Esophagus (tissue), 2 donors: ENCODE measurements around the gene AKAP1. TPM values are rescaled to one million over a fixed set of nuclear protein-coding genes. Genes with fewer than 3 reads are reported as not detected.

Experiments
- H3K27ac ChIP-seq, 2 donors: one replicate each; pipeline ENCODE4 v1.5.1; 2013; ENCODE audit warnings: low read depth in 2 of 2, mild to moderate bottlenecking in 2 of 2, inconsistent platforms in 1 of 2, low read length in 1 of 2, moderate library complexity in 1 of 2
- H3K27me3 ChIP-seq, 2 donors: one replicate each; pipeline ENCODE4 v1.6.1; 2013; ENCODE audit warnings: low read length in 2 of 2, control low read depth in 1 of 2, mild to moderate bottlenecking in 1 of 2; ENCODE audit not compliant: insufficient read depth in 2 of 2, control insufficient read depth in 1 of 2
- H3K36me3 ChIP-seq, 2 donors: one replicate each; pipeline ENCODE4 v1.6.1; 2013; ENCODE audit warnings: low read length in 1 of 2; ENCODE audit not compliant: control insufficient read depth in 2 of 2, insufficient read depth in 2 of 2
- H3K4me1 ChIP-seq, 2 donors: one replicate each; pipeline ENCODE4 v1.6.1; 2013; ENCODE audit warnings: low read length in 1 of 2; ENCODE audit not compliant: control insufficient read depth in 2 of 2, insufficient read depth in 2 of 2
- H3K4me3 ChIP-seq, 2 donors: one replicate each; pipeline ENCODE4 v1.5.1; 2013; ENCODE audit warnings: low read length in 2 of 2, mild to moderate bottlenecking in 2 of 2, low read depth in 1 of 2, moderate library complexity in 1 of 2
- H3K9me3 ChIP-seq, 2 donors: one replicate each; pipeline ENCODE4 v1.6.1; 2013; ENCODE audit warnings: mild to moderate bottlenecking in 2 of 2, low read depth in 1 of 2, low read length in 1 of 2, moderate library complexity in 1 of 2; ENCODE audit not compliant: control insufficient read depth in 2 of 2, insufficient read depth in 1 of 2
- WGBS, 2 donors: extraction: QIAGEN DNeasy Blood & Tissue Kit; methylation state at CpG; one replicate each; pipeline ENCODE4 v1.1.7; 2013; 5-methylcytosine and 5-hydroxymethylcytosine counted together
- polyA plus RNA-seq, 2 donors: library from polyadenylated mRNA; stranded (reverse); fragments of 200-250 nt; gene quantifications; one replicate each; pipeline ENCODE4 v1.2.3, GENCODE V29; 2013
- donor health status: healthy with polysubstance abuse.
- donor health status: Bipolar disorder and iron deficiency.

Gene AKAP1
- polyA plus RNA-seq, 2 donors = 15.1 to 27.8 TPM

- Histone ChIP-seq H3K9me3 (no peaks in the 10 kb centered on the region), H3K4me1 (peaks cover 12 to 31% of the 10 kb centered on the region in 2 donors), H3K36me3 (peaks cover 4 to 20% of the 10 kb centered on the region in 2 donors), H3K27ac (peak overlapping the region; percentile 22 to 74), H3K4me3 (no peak overlapping the region), H3K27me3 (no peaks in the 10 kb centered on the region)
- 75 to 76% methylated on average over 12 of the region's 12 CpGs for WGBS, 2 donors
Observed at GRCh38 chr17:57108671-57109392, 23.8 kb downstream of the AKAP1 start.

GRCh38 chr17:57109393-57110151, 24.5 kb downstream of the AKAP1 start:
- Histone ChIP-seq H3K4me1 (peaks cover 12 to 31% of the 10 kb centered on the region in 2 donors), H3K4me3 (no peak overlapping the region), H3K9me3 (no peaks in the 10 kb centered on the region), H3K27me3 (no peaks in the 10 kb centered on the region), H3K27ac (peak overlapping the region; percentile 42 to 74), H3K36me3 (peaks cover 6 to 25% of the 10 kb centered on the region in 2 donors)
- 60 to 66% methylated on average over 14 of the region's 14 CpGs for WGBS, 2 donors

- Histone ChIP-seq H3K4me1 (peaks cover 12 to 31% of the 10 kb centered on the region in 2 donors), H3K27ac (peak overlapping the region; percentile 36 to 74), H3K36me3 (peaks cover 6 to 27% of the 10 kb centered on the region in 2 donors), H3K9me3 (no peaks in the 10 kb centered on the region), H3K27me3 (no peaks in the 10 kb centered on the region), H3K4me3 (no peak overlapping the region)
- 32 to 43% methylated on average over 5 of the region's 5 CpGs for WGBS, 2 donors
Observed at GRCh38 chr17:57110152-57110542, 25.1 kb downstream of the AKAP1 start.

- peaks cover 10 to 33% of the 10 kb centered on the region in 2 donors for H3K36me3 ChIP-seq
- WGBS, 2 donors = 66 to 70% methylated on average over 12 of the region's 12 CpGs
- no peaks in the 10 kb centered on the region for H3K9me3 ChIP-seq
- peak overlapping the region; percentile 47 to 53 for H3K27ac ChIP-seq
- H3K4me1 ChIP-seq = peaks cover 12 to 28% of the 10 kb centered on the region in 2 donors
- no peak overlapping the region for H3K4me3 ChIP-seq
- H3K27me3 ChIP-seq = no peaks in the 10 kb centered on the region
Observed at GRCh38 chr17:57110579-57111325, 25.7 kb downstream of the AKAP1 start.

GRCh38 chr17:57111386-57111785, 26.3 kb downstream of the AKAP1 start:
- peak overlapping the region; percentile 34 to 53 for H3K27ac ChIP-seq
- peaks cover 12 to 37% of the 10 kb centered on the region in 2 donors for H3K36me3 ChIP-seq
- WGBS, 2 donors = 82 to 86% methylated on average over 3 of the region's 3 CpGs

GRCh38 chr17:57113011-57113410, 28.0 kb downstream of the AKAP1 start:
- WGBS, 2 donors = 84 to 92% methylated on average over 6 of the region's 6 CpGs
- Histone ChIP-seq H3K9me3 (no peaks in the 10 kb centered on the region), H3K27me3 (no peaks in the 10 kb centered on the region), H3K4me1 (peaks cover 4 to 23% of the 10 kb centered on the region in 2 donors), H3K27ac (no peak overlapping the region), H3K4me3 (no peak overlapping the region), H3K36me3 (peaks cover 15 to 37% of the 10 kb centered on the region in 2 donors)

More at GRCh38 chr17:57111386-57111785, 26.3 kb downstream of the AKAP1 start:
- Histone ChIP-seq H3K9me3 (no peaks in the 10 kb centered on the region), H3K4me1 (peaks cover 12 to 28% of the 10 kb centered on the region in 2 donors), H3K27me3 (no peaks in the 10 kb centered on the region), H3K4me3 (no peak overlapping the region)

GRCh38 chr17:57113656-57114055, 28.6 kb downstream of the AKAP1 start:
- WGBS, 2 donors = 94 to 97% methylated on average over 3 of the region's 3 CpGs

GRCh38 chr17:57114085-57114673, 29.1 kb downstream of the AKAP1 start:
- H3K4me3 ChIP-seq = no peak overlapping the region
- peaks cover 4 to 14% of the 10 kb centered on the region in 2 donors for H3K4me1 ChIP-seq
- peaks cover 20 to 38% of the 10 kb centered on the region in 2 donors for H3K36me3 ChIP-seq
- WGBS, 2 donors = 88 to 89% methylated on average over 13 of the region's 13 CpGs
- H3K27me3 ChIP-seq = no peaks in the 10 kb centered on the region
- no peaks in the 10 kb centered on the region for H3K9me3 ChIP-seq
- no peak overlapping the region for H3K27ac ChIP-seq

More at GRCh38 chr17:57113656-57114055, 28.6 kb downstream of the AKAP1 start:
- Histone ChIP-seq H3K4me1 (peaks cover 4 to 19% of the 10 kb centered on the region in 2 donors), H3K27me3 (no peaks in the 10 kb centered on the region), H3K36me3 (peaks cover 15 to 36% of the 10 kb centered on the region in 2 donors), H3K27ac (no peak overlapping the region), H3K4me3 (no peak overlapping the region), H3K9me3 (no peaks in the 10 kb centered on the region)

- Histone ChIP-seq H3K4me3 (no peak overlapping the region), H3K27me3 (no peaks in the 10 kb centered on the region), H3K36me3 (peaks cover 25 to 41% of the 10 kb centered on the region in 2 donors), H3K9me3 (no peaks in the 10 kb centered on the region), H3K4me1 (peaks cover 0 to 4% of the 10 kb centered on the region in 2 donors), H3K27ac (no peak overlapping the region)
- 88 to 91% methylated on average over 4 of the region's 4 CpGs for WGBS, 2 donors
Observed at GRCh38 chr17:57115377-57115776, 30.3 kb downstream of the AKAP1 start.
